ENCODE measurements around the gene PRDM1.

The PRDM1 gene

GRCh38 chr6:106085984-106086813 is at the start of gene PRDM1:
Gene PRDM1 (plus strand): TSS chr6:106086336. CDS start chr6:106086554, 218 bp downstream.
- no peak for DNase-seq

- no peak for DNase-seq
Measured at GRCh38 chr6:106037060-106037459, 49.1 kb upstream of the PRDM1 start.

GRCh38 chr6:106039897-106040592 is 46.1 kb upstream of the PRDM1 start:
- no peak for DNase-seq

GRCh38 chr6:106044151-106044550 is 42.0 kb upstream of the PRDM1 start:
- no peak for DNase-seq

- DNase-seq, result no peak
Measured at GRCh38 chr6:106045077-106045476, 41.1 kb upstream of the PRDM1 start.

GRCh38 chr6:106046116-106046853 is 39.9 kb upstream of the PRDM1 start:
- DNase-seq, result no peak

GRCh38 chr6:106046854-106047200 is 39.3 kb upstream of the PRDM1 start:
- DNase-seq, result no peak

GRCh38 chr6:106048336-106048735 is 37.8 kb upstream of the PRDM1 start:
- DNase-seq, result no peak

GRCh38 chr6:106050538-106050937 is 35.6 kb upstream of the PRDM1 start:
- no peak for DNase-seq

GRCh38 chr6:106051226-106051625 is 34.9 kb upstream of the PRDM1 start:
- no peak for DNase-seq

- DNase-seq, result no peak
Measured at GRCh38 chr6:106053484-106054205, 32.5 kb upstream of the PRDM1 start.

GRCh38 chr6:106055489-106055888 is 30.6 kb upstream of the PRDM1 start:
- DNase-seq, result no peak

- DNase-seq, result no peak
Measured at GRCh38 chr6:106056060-106056745, 29.9 kb upstream of the PRDM1 start.

GRCh38 chr6:106056746-106057390 is 29.3 kb upstream of the PRDM1 start:
- DNase-seq, result no peak

- DNase-seq, result no peak
Measured at GRCh38 chr6:106059331-106059730, 26.8 kb upstream of the PRDM1 start.

- no peak for DNase-seq
Measured at GRCh38 chr6:106060167-106060566, 26.0 kb upstream of the PRDM1 start.

GRCh38 chr6:106063448-106063850 is 22.7 kb upstream of the PRDM1 start:
- no peak for DNase-seq

- no peak for DNase-seq
Measured at GRCh38 chr6:106064142-106064541, 22.0 kb upstream of the PRDM1 start.

GRCh38 chr6:106064756-106065155 is 21.4 kb upstream of the PRDM1 start:
- no peak for DNase-seq

- DNase-seq, result no peak
Measured at GRCh38 chr6:106066989-106067388, 19.1 kb upstream of the PRDM1 start.

GRCh38 chr6:106069478-106069877 is 16.7 kb upstream of the PRDM1 start:
- DNase-seq, result peak; percentile 49

GRCh38 chr6:106070636-106071035 is 15.5 kb upstream of the PRDM1 start:
- DNase-seq, result no peak
